Measurements from ENCODE around the gene EPHA4.

EPHA4 gene

GRCh38 chr2:221480821-221481220 lies 91.3 kb downstream of the EPHA4 start:
- Histone ChIP-seq H3K27me3 (no peaks in the 10 kb centered on the region), H3K36me3 (peaks cover 0 to 4% (median 0%) of the 10 kb centered on the region in 3 donors), H3K9me3 (no peaks in the 10 kb centered on the region), H3K4me3 (no peak overlapping the region), H3K4me1 (peaks cover 0 to 11% (median 1%) of the 10 kb centered on the region in 4 donors), H3K27ac (no peak overlapping the region)
- intact Hi-C loops (cut with DNase I; ENCODE audit: low total_unique reads), result no loop called here
- DNase-seq, result no peak
- TF ChIP-seq, protein P1, sequence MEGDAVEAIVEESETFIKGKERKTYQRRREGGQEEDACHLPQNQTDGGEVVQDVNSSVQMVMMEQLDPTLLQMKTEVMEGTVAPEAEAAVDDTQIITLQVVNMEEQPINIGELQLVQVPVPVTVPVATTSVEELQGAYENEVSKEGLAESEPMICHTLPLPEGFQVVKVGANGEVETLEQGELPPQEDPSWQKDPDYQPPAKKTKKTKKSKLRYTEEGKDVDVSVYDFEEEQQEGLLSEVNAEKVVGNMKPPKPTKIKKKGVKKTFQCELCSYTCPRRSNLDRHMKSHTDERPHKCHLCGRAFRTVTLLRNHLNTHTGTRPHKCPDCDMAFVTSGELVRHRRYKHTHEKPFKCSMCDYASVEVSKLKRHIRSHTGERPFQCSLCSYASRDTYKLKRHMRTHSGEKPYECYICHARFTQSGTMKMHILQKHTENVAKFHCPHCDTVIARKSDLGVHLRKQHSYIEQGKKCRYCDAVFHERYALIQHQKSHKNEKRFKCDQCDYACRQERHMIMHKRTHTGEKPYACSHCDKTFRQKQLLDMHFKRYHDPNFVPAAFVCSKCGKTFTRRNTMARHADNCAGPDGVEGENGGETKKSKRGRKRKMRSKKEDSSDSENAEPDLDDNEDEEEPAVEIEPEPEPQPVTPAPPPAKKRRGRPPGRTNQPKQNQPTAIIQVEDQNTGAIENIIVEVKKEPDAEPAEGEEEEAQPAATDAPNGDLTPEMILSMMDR (IDR thresholded peaks at IDR 0.05), result no peak

DNA sequence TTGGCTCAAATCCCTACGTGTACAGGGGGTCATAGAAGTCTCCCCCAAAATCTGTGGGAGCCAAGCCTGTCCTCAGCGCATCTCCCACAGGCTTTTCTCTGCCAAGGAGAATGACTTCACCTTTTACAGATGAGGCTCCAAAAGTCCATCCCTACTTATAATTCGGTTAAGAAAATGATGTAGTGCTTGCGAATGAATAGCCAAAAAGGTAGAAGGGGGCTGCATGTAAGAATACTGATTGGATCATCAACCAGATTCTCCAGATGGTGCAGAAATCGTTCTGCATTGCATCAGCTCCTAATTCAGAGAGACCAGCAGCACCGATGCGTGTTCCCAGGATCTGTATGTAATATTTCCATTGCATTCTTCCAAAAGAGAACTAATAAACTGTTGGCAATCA lies 91.9 kb downstream of the EPHA4 start:
- Histone ChIP-seq H3K27me3 (no peaks in the 10 kb centered on the region), H3K4me3 (no peak overlapping the region), H3K36me3 (peaks cover 0 to 4% (median 0%) of the 10 kb centered on the region in 3 donors), H3K27ac (no peak overlapping the region), H3K4me1 (peaks cover 0 to 11% (median 1%) of the 10 kb centered on the region in 4 donors), H3K9me3 (no peaks in the 10 kb centered on the region)
- TF ChIP-seq, protein P1 (IDR thresholded peaks at IDR 0.05), result no peak
- intact Hi-C loops (cut with DNase I; ENCODE audit: low total_unique reads), result no loop called here
- no peak for DNase-seq

- TF ChIP-seq, protein P1 (IDR thresholded peaks at IDR 0.05), result no peak
- Histone ChIP-seq H3K4me3 (no peak overlapping the region), H3K27me3 (no peaks in the 10 kb centered on the region), H3K27ac (no peak overlapping the region), H3K9me3 (no peaks in the 10 kb centered on the region), H3K36me3 (peaks cover 0 to 4% (median 0%) of the 10 kb centered on the region in 3 donors), H3K4me1 (peaks cover 0 to 11% (median 1%) of the 10 kb centered on the region in 4 donors)
- intact Hi-C loops (cut with DNase I; ENCODE audit: low total_unique reads), result no loop called here
- no peak for DNase-seq
Measured at GRCh38 chr2:221478485-221478863, 93.6 kb downstream of the EPHA4 start.

DNA sequence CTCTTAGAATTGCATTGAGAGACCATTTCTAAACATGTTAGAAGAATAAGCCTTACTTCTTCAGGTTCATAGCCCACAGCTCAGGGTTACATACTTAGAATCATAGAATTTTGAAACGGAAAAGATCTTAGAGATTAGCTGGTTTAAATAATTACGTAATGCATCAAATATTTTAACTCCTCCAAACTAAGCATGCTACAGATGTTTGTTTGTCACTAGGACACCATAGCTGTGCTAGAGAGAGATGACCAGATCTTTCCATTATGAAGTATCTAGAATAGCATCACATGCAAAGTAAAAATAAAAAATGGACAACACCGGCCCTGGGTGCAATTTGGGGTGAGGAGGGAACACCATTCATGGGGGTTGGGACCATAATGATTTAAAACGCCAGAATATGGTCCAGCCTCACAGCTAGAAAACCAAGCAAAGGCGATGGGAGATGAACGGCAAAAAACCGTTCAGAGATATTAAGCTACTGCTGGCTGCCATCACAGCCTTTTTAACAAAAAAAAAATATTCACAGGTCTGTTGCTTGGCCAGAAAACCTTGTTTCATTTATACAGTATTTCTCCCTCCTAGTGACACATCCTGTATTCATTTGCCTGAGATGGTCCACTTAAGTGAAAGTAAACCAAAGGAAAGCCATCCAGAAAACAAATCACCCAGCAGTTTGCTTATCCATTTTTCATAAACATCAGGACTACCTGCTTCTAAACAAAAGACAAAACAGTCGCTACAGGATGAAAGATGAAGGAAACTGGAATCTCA lies 94.2 kb downstream of the EPHA4 start:
- intact Hi-C loops (cut with DNase I; ENCODE audit: low total_unique reads), result no loop called here
- H3K4me1 ChIP-seq, result peaks cover 0 to 11% (median 1%) of the 10 kb centered on the region in 4 donors
- no peak for DNase-seq
- no peaks in the 10 kb centered on the region for H3K27me3 ChIP-seq
- H3K4me3 ChIP-seq, result no peak overlapping the region
- H3K27ac ChIP-seq, result no peak overlapping the region
- peaks cover 0 to 4% (median 0%) of the 10 kb centered on the region in 3 donors for H3K36me3 ChIP-seq
- TF ChIP-seq, protein P1 (IDR thresholded peaks at IDR 0.05), result no peak
- H3K9me3 ChIP-seq, result no peaks in the 10 kb centered on the region

DNA sequence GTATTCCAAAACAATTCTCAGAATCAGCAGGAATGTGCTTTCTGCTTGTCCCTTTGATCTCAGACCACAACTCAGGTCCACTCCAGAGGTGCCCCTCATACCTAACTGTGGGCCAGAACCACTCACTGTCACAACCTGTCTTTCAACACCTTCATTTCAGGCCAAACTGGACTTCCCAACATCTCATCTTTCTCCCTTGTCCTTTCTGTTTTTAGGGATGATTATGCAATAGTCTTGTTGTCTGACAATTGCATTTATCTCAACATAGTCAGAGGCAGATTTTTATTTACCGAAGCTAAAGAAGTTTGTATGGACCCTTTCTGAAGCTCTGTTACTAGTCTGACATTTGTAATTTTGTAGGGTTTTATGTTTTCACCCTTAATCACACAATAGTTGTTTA lies 95.9 kb downstream of the EPHA4 start:
- intact Hi-C loops (cut with DNase I; ENCODE audit: low total_unique reads), result no loop called here
- Histone ChIP-seq H3K36me3 (no peaks in the 10 kb centered on the region), H3K4me1 (peaks cover 0 to 16% (median 1%) of the 10 kb centered on the region in 4 donors)

More for the DNA sequence above, 95.9 kb downstream of the EPHA4 start:
- TF ChIP-seq, protein P1 (IDR thresholded peaks at IDR 0.05), result no peak
- H3K27me3 ChIP-seq, result no peaks in the 10 kb centered on the region
- H3K9me3 ChIP-seq, result no peaks in the 10 kb centered on the region
- H3K4me3 ChIP-seq, result no peak overlapping the region
- DNase-seq, result no peak
- H3K27ac ChIP-seq, result no peak overlapping the region
